Right kidney (tissue), 1 donor: ENCODE measurements around the gene DCTN5.

Experiments
- DNase-seq: peaks from one replicate; pipeline ENCODE4 v3.0.0-alpha.2; 2016

Gene DCTN5

GRCh38 chr16:23726710-23727109, 85.4 kb downstream of the DCTN5 start:
- DNase-seq: no peak
